ENCODE measurements around the gene GPRIN2.
"Not testable (repeated sequence)": the region's sequence is repeated elsewhere in the genome, so short reads cannot be mapped to it uniquely, and the experiment has no call there.

GPRIN2 gene

DNA sequence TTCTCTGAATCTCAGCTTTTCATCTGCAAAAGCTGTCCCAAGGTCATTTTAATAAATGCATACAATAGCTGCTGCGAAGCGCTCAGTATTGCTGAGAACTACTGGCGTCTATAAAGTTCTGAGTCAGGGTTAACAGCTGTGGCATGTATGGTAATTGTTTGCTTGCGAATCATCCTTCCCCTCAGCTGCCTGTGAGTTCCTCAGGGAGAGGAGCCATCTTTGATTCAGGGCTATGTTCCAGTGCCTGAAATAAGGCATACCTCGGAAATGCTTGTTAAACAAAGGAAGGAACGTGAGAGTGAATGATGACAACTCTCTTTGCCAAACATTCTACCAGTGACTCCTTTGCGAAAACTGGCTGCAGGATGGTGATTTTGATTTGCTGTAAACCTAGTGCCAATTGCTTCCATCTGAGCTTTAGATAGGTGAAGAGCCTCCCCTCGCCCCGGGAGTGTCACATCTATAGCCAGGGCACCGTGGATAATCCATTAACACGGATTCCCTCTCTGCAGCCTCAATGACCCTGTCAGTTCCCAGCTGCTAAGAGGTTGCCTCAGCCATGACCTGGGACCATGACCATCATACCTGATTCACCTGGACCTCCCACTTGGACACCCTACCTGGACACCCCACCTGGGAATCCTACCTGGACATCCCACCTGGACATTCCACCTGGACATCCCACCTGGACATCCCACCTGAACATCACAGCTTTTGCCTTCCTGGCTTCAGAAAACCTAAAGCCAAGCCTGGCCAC, 39.6 kb downstream of the GPRIN2 start:
- no peak for DNase-seq (ENCODE audit: extremely low spot score)
- TF ChIP-seq HDGF (IDR thresholded peaks at IDR 0.05; ENCODE audit: borderline replicate concordance), result no peak
- no peak for TF ChIP-seq ZNF384 (IDR thresholded peaks at IDR 0.05)
- no peak for TF ChIP-seq BHLHE40 (IDR thresholded peaks at IDR 0.05; ENCODE audit: borderline replicate concordance)
- TF ChIP-seq ARNT (IDR thresholded peaks at IDR 0.05), result no peak
- TF ChIP-seq CTBP1 (IDR thresholded peaks at IDR 0.05; ENCODE audit: borderline replicate concordance), result no peak
- TF ChIP-seq NFRKB (IDR thresholded peaks at IDR 0.05), result no peak
- TF ChIP-seq ELF4 (IDR thresholded peaks at IDR 0.05), result no peak
- TF ChIP-seq FOXK2 (IDR thresholded peaks at IDR 0.05), result no peak
- no peak for TF ChIP-seq FOXM1 (IDR thresholded peaks at IDR 0.05; ENCODE audit: borderline replicate concordance)
- TF ChIP-seq SP1 (IDR thresholded peaks at IDR 0.05), result no peak
- TF ChIP-seq LEF1 (IDR thresholded peaks at IDR 0.05; ENCODE audit: borderline replicate concordance), result no peak
- ChIA-PET CTCF (no interaction called here), POLR2A (no interaction called here)

DNA sequence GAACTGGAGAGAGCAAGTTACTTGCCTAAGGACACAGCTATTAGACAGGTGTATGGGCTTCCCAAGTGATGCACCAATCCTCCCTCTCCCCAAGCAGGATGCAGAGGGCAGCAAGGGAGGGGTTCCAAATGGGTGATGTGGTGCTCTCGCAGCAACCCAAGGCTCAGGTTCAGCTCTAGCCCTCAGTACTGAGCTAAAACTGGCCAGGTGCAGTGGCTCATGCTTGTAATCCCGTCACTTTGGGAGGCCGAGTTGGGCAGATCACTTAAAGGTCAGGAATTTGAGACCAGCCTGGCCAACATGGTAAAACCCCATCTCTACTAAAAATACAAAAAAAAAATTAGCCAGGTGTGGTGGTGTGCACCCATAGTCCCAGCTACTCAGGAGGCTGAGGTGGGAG, 40.7 kb downstream of the GPRIN2 start:
- no peak for TF ChIP-seq NFRKB (IDR thresholded peaks at IDR 0.05)
- TF ChIP-seq FOXM1 (IDR thresholded peaks at IDR 0.05; ENCODE audit: borderline replicate concordance), result no peak
- no peak for TF ChIP-seq SP1 (IDR thresholded peaks at IDR 0.05)
- no peak for TF ChIP-seq HDGF (IDR thresholded peaks at IDR 0.05; ENCODE audit: borderline replicate concordance)
- no peak for TF ChIP-seq SUZ12 (IDR thresholded peaks at IDR 0.05)
- TF ChIP-seq LEF1 (IDR thresholded peaks at IDR 0.05; ENCODE audit: borderline replicate concordance), result no peak
- TF ChIP-seq, protein P1, sequence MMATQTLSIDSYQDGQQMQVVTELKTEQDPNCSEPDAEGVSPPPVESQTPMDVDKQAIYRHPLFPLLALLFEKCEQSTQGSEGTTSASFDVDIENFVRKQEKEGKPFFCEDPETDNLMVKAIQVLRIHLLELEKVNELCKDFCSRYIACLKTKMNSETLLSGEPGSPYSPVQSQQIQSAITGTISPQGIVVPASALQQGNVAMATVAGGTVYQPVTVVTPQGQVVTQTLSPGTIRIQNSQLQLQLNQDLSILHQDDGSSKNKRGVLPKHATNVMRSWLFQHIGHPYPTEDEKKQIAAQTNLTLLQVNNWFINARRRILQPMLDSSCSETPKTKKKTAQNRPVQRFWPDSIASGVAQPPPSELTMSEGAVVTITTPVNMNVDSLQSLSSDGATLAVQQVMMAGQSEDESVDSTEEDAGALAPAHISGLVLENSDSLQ (IDR thresholded peaks at IDR 0.05), result no peak
- no peak for TF ChIP-seq ZNF384 (IDR thresholded peaks at IDR 0.05)
- no peak for TF ChIP-seq FOXA1 (IDR thresholded peaks at IDR 0.05)
- CTCF ChIA-PET, result no interaction called here
- POLR2A ChIA-PET, result no interaction called here

DNA sequence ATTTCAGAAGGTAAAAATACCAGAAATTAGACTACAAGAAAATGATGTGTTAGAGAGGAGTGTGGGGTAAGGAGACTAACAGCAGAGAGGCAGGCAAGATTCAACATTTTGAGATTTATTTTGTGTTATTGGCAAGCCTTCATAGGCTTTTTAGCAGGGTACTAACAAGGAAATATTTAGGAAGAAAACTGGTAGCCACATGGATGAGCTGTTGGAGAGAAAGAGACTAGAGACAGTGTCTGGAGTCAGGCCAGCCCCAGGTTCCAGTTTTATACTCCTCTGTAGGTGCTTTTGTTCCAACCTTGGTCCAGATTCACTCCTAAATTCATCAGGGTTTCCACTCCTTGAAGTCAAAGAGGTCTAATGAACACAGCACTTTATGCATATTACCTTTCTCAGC, 41.1 kb downstream of the GPRIN2 start:
- DNase-seq (ENCODE audit: extremely low spot score), result no peak
- ChIA-PET POLR2A (no interaction called here), CTCF (no interaction called here)
- TF ChIP-seq, protein P1 (IDR thresholded peaks at IDR 0.05), result no peak

More for the DNA sequence above, 40.7 kb downstream of the GPRIN2 start:
- DNase-seq (ENCODE audit: extremely low spot score), result no peak

DNA sequence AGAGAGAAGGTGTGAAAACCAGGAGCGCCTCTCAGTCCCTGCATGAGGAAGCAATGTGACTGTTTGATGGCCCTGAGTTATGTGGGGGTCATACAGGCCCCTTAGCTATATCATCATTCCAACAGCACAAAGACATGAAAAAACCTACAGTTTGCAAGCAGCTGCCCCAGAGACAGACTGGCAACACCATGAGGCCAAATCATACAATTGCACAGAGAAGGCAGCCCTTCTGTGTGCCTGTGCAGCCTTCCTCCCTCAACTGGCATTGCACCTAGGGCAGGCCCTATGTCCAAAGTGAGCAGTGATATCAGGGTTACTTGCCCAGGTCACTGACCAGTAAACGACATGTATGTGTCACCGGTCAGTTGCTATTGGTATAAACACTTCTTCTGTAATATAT, 41.6 kb downstream of the GPRIN2 start:
- no peak for DNase-seq (ENCODE audit: extremely low spot score)
- TF ChIP-seq ZNF384 (IDR thresholded peaks at IDR 0.05), result no peak
- no peak for TF ChIP-seq LEF1 (IDR thresholded peaks at IDR 0.05; ENCODE audit: borderline replicate concordance)
- no peak for TF ChIP-seq ARNT (IDR thresholded peaks at IDR 0.05)
- TF ChIP-seq FOXK2 (IDR thresholded peaks at IDR 0.05), result no peak
- no peak for TF ChIP-seq SP1 (IDR thresholded peaks at IDR 0.05)
- no peak for TF ChIP-seq TARDBP (IDR thresholded peaks at IDR 0.05)
- TF ChIP-seq FOXA1 (IDR thresholded peaks at IDR 0.05), result no peak
- TF ChIP-seq NFRKB (IDR thresholded peaks at IDR 0.05), result no peak
- TF ChIP-seq L3MBTL2 (conservative IDR thresholded peaks at IDR 0.05), result no peak
- no peak for TF ChIP-seq SUZ12 (IDR thresholded peaks at IDR 0.05)
- TF ChIP-seq ELF4 (IDR thresholded peaks at IDR 0.05), result no peak
- TF ChIP-seq HDGF (IDR thresholded peaks at IDR 0.05; ENCODE audit: borderline replicate concordance), result no peak
- TF ChIP-seq BHLHE40 (IDR thresholded peaks at IDR 0.05; ENCODE audit: borderline replicate concordance), result no peak
- TF ChIP-seq, protein P1 (IDR thresholded peaks at IDR 0.05), result no peak
- no peak for TF ChIP-seq CTBP1 (IDR thresholded peaks at IDR 0.05; ENCODE audit: borderline replicate concordance)
- no peak for TF ChIP-seq FOXM1 (IDR thresholded peaks at IDR 0.05; ENCODE audit: borderline replicate concordance)
- ChIA-PET POLR2A (no interaction called here), CTCF (no interaction called here)

DNA sequence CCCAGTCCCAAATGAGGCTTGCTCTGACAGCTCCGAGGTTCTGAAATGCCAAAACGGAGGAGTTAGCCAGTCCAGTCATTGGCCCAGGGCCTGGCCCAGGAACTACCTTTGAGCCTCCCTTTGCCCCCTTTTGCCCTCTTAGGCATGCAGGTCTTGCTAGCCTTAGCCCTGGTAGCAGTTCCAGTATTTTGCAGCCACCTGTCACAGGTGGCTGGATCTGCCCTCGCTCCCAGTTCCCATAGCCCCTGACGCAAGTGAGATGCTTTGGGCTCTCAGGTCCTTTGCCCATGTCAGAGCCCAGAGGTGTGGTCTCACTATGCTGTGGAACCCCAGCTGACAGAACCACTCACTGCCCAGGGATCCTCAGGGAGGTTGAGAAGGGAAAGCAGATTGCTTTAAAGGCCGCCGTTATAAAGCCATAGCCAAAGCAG, 42.0 kb downstream of the GPRIN2 start:
- CTCF ChIA-PET, result no interaction called here
- POLR2A ChIA-PET, result no interaction called here
- DNase-seq (ENCODE audit: extremely low spot score), result no peak
- TF ChIP-seq FOXA1 (IDR thresholded peaks at IDR 0.05), result no peak
- no peak for TF ChIP-seq SUZ12 (IDR thresholded peaks at IDR 0.05)
- TF ChIP-seq L3MBTL2 (conservative IDR thresholded peaks at IDR 0.05), result no peak
- TF ChIP-seq SP1 (IDR thresholded peaks at IDR 0.05), result no peak
- no peak for TF ChIP-seq CTBP1 (IDR thresholded peaks at IDR 0.05; ENCODE audit: borderline replicate concordance)
- no peak for TF ChIP-seq TARDBP (IDR thresholded peaks at IDR 0.05)
- no peak for TF ChIP-seq ZNF384 (IDR thresholded peaks at IDR 0.05)
- TF ChIP-seq, protein P1 (IDR thresholded peaks at IDR 0.05), result no peak
- TF ChIP-seq FOXK2 (IDR thresholded peaks at IDR 0.05), result no peak
- TF ChIP-seq ARNT (IDR thresholded peaks at IDR 0.05), result no peak
- TF ChIP-seq HDGF (IDR thresholded peaks at IDR 0.05; ENCODE audit: borderline replicate concordance), result no peak
- TF ChIP-seq ELF4 (IDR thresholded peaks at IDR 0.05), result no peak

DNA sequence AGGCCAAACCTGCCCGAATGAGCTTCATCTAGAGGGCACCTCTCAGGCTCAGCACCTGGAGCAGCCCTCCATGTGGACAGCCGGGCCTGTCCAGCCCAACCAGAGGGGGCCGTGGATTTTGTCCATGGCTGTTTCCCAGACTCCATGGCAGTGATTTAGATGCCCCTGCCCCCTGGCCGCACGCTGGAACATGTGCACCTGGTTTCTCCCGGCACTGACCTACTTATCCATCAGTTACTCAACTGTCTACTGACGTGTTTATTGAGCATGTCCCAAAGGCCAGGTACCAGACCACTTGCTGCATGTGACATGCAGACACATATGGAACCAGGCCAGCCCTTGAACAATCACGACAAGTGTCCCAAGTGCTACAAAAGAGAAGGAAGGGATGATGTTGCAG, 43.1 kb downstream of the GPRIN2 start:
- DNase-seq (ENCODE audit: extremely low spot score); CTCF ChIA-PET; POLR2A ChIA-PET: not testable (repeated sequence)

DNA sequence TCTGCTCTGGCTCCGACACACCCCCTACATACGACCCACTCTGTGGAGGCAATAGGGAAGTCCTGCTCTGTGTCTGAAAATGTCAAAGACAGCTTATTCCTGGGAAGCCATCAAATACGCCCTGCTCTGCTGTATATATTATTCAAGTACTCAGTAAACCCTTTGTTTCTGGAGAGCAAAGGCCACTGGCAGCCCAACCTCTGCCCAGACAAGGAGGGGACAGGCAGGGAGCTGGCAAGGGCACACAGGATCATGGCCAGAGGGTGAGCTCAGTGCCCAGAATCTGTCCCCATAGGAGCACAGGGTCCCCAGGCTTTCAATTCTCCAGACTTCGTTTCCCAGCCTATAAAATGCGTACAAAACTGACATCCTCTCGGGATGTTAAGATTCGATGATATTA, 43.7 kb downstream of the GPRIN2 start:
- POLR2A ChIA-PET, CTCF ChIA-PET: not testable (repeated sequence)

DNA sequence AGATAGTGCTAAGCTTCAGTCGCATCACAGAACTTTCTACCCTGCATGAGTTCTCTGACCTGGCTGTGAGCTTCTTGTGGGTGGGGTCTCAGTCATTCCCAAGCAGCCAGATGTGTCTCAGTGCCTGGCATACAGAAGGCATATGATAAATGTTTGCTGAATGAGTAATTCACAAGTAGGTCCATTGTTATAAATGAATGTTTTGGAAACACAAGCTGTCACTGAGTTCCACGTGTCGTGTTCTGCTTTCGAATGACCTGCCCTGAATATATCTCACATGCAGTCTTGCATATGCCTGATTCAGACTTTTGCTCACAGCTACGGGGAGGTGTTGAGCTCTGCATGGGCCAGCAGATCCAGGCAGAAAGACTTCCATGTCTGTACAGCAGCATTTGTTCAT, 44.5 kb downstream of the GPRIN2 start:
- DNase-seq (ENCODE audit: extremely low spot score); POLR2A ChIA-PET; CTCF ChIA-PET: not testable (repeated sequence)

More for the DNA sequence above, 43.7 kb downstream of the GPRIN2 start:
- DNase-seq (ENCODE audit: extremely low spot score), result not testable (repeated sequence)

All from HEK293T (cell line).